Measurements from ENCODE around the gene CSGALNACT2.

Gene CSGALNACT2

GRCh38 chr10:43230909-43231522, 92.8 kb downstream of the CSGALNACT2 start:
- no peak for DNase-seq

GRCh38 chr10:43231523-43232078, 93.4 kb downstream of the CSGALNACT2 start:
- no peak for DNase-seq

GRCh38 chr10:43233601-43234430, 95.6 kb downstream of the CSGALNACT2 start:
- DNase-seq = no peak

GRCh38 chr10:43234471-43235041, 96.3 kb downstream of the CSGALNACT2 start:
- no peak for DNase-seq
